HCT116 (cell line): Measurements from ENCODE around the gene SIAH2. TPM values are rescaled to one million over a fixed set of nuclear protein-coding genes. Genes with fewer than 3 reads are reported as not detected.
A peak's percentile ranks its signal among the peaks of the same experiment; 100 is the strongest.

Experiments
- ATAC-seq: fragments of 200-7000 bp; cut with Tn5 transposase; 2 replicates; pipeline ENCODE4 v1.9.1; 2020; ENCODE audit warnings: mild to moderate bottlenecking, moderate library complexity
- BruUV-seq: library from RNA; stranded (reverse); fragments of 400-500 nt; replicated peaks from 2 replicates; lab custom pipeline; 2021; lab: Mats Ljungman, UMichigan
- CTCF ChIA-PET: fragments of 300-600 bp; sonication (Branson Sonifier 250); formaldehyde crosslinking; loops from one replicate; lab custom pipeline; 2021; ENCODE audit warnings: antibody characterized with exemption; lab: Charles Lee
- POLR2A ChIA-PET: fragments of 300-600, 350-600 bp; sonication (Branson Sonifier 250); formaldehyde crosslinking; loops from one replicate; lab custom pipeline; 2021; ENCODE audit warnings: antibody characterized with exemption; lab: Charles Lee
- RAD21 ChIA-PET, 2 experiments: fragments of 300-600 bp; sonication (Branson Sonifier 250); formaldehyde crosslinking; loops; one replicate each; lab custom pipeline; 2023; ENCODE audit warnings: low total read pairs in 2 of 2; ENCODE audit not compliant: uncharacterized antibody in 2 of 2, unreplicated experiment in 2 of 2, low non-redundant PET in 1 of 2; lab: Charles Lee
- DNase-seq: peaks from one replicate; pipeline ENCODE4 v3.0.0-alpha.2; 2010; ENCODE audit warnings: low read depth, low spot score
- H2AFZ ChIP-seq: fragments of 200-600 bp; shearing (Covaris generic), sonication (generic); 2 replicates; pipeline ENCODE4 v1.6.1; 2017; ENCODE audit warnings: low read depth, mixed run types, mixed read lengths, antibody characterized with exemption, low read length; ENCODE audit not compliant: poor library complexity, severe bottlenecking
- H3K27ac ChIP-seq: 2 replicates; pipeline ENCODE4 v1.5.1; 2012; ENCODE audit warnings: low read depth, low read length
- H3K27me3 ChIP-seq: fragments of 200-600 bp; sonication (generic); 2 replicates; pipeline ENCODE4 v1.6.1; 2016; ENCODE audit warnings: mixed run types, low read length, mixed read lengths; ENCODE audit not compliant: insufficient read depth
- H3K36me3 ChIP-seq, 2 experiments: fragments of 200-500 bp in 1 of 2; fragments of 200-600 bp in 1 of 2; sonication (Bioruptor generic) in 1 of 2; sonication (generic) in 1 of 2; 2 replicates each; pipeline versions ENCODE4 v1.5.1 to v1.6.1; 2014 to 2016; ENCODE audit warnings: low read length in 2 of 2, inconsistent platforms in 1 of 2, mixed read lengths in 1 of 2, mixed run types in 1 of 2; ENCODE audit not compliant: insufficient read depth in 2 of 2, control insufficient read depth in 1 of 2
- H3K4me1 ChIP-seq, 2 experiments: fragments of 200-600 bp in 1 of 2; sonication (generic) in 1 of 2; 2 replicates each; pipeline versions ENCODE4 v1.5.1 to v1.6.1; 2012 to 2017; ENCODE audit warnings: low read length in 2 of 2, inconsistent platforms in 1 of 2, mild to moderate bottlenecking in 1 of 2, mixed read lengths in 1 of 2, mixed run types in 1 of 2, moderate library complexity in 1 of 2; ENCODE audit not compliant: insufficient read depth in 2 of 2, control insufficient read depth in 1 of 2
- H3K4me2 ChIP-seq: fragments of 200-600 bp; sonication (generic); 2 replicates; pipeline ENCODE4 v1.6.1; 2017; ENCODE audit warnings: mixed run types, low read length, mixed read lengths
- H3K4me3 ChIP-seq, 2 experiments: fragments of 200-600 bp in 1 of 2; sonication (generic) in 1 of 2; replicated peaks in 1 of 2; 2 replicates each; pipeline ENCODE4 v1.5.1; 2011 to 2016; ENCODE audit warnings: low read length in 2 of 2, control low read depth in 1 of 2, low read depth in 1 of 2, mild to moderate bottlenecking in 1 of 2, mixed read lengths in 1 of 2, mixed run types in 1 of 2
- H3K79me2 ChIP-seq: fragments of 200-600 bp; sonication (generic); 2 replicates; pipeline ENCODE4 v1.6.1; 2017; ENCODE audit warnings: mild to moderate bottlenecking, mixed run types, low read length, moderate library complexity, mixed read lengths; ENCODE audit not compliant: insufficient read depth
- H3K9ac ChIP-seq: fragments of 200-600 bp; sonication (generic); 2 replicates; pipeline ENCODE4 v1.6.1; 2016; ENCODE audit warnings: low read length, mixed read lengths
- H3K9me2 ChIP-seq: fragments of 200-600 bp; sonication (generic), shearing (Covaris generic); 2 replicates; pipeline ENCODE4 v1.6.1; 2017; ENCODE audit warnings: mixed run types, mild to moderate bottlenecking, moderate library complexity; ENCODE audit not compliant: insufficient read depth
- H3K9me3 ChIP-seq, 2 experiments: fragments of 200-500 bp in 1 of 2; fragments of 200-600 bp in 1 of 2; sonication (Bioruptor generic) in 1 of 2; sonication (generic) in 1 of 2; 2 replicates each; pipeline ENCODE4 v1.6.1; 2014 to 2017; ENCODE audit warnings: low read length in 2 of 2, mixed read lengths in 2 of 2, inconsistent platforms in 1 of 2, low read depth in 1 of 2, mild to moderate bottlenecking in 1 of 2, mixed run types in 1 of 2, moderate library complexity in 1 of 2; ENCODE audit not compliant: control insufficient read depth in 1 of 2, insufficient read depth in 1 of 2
- H4K20me1 ChIP-seq: fragments of 200-600 bp; sonication (generic), shearing (Covaris generic); 2 replicates; pipeline ENCODE4 v1.6.1; 2017; ENCODE audit warnings: mixed run types, mild to moderate bottlenecking, moderate library complexity; ENCODE audit not compliant: insufficient read depth
- CBX3 ChIP-seq: IDR thresholded peaks from 2 replicates; pipeline ENCODE4 v1.6.1; 2012; ENCODE audit warnings: low read depth
- ELF1 ChIP-seq: IDR thresholded peaks from 2 replicates; pipeline ENCODE4 v1.6.1; 2012; ENCODE audit warnings: low read depth, borderline replicate concordance
- EZH2 ChIP-seq: fragments of 200-600 bp; sonication (generic); IDR thresholded peaks from 2 replicates; pipeline ENCODE4 v1.6.1; 2017; ENCODE audit warnings: antibody characterized with exemption, mixed run types
- FOSL1 ChIP-seq: IDR thresholded peaks from 2 replicates; pipeline ENCODE4 v1.6.1; 2012; ENCODE audit warnings: low read depth
- JUND ChIP-seq: IDR thresholded peaks from 2 replicates; pipeline ENCODE4 v1.6.1; 2012
- POLR2AphosphoS5 ChIP-seq: IDR thresholded peaks from 2 replicates; pipeline ENCODE4 v1.6.1; 2011; ENCODE audit warnings: mild to moderate bottlenecking, low read depth, low read length, moderate library complexity
- SIN3A ChIP-seq: IDR thresholded peaks from 2 replicates; pipeline ENCODE4 v1.6.1; 2012; ENCODE audit warnings: low read depth
- SP1 ChIP-seq: IDR thresholded peaks from 2 replicates; pipeline ENCODE4 v1.6.1; 2012; ENCODE audit warnings: low read depth
- SRF ChIP-seq: IDR thresholded peaks from 2 replicates; pipeline ENCODE4 v1.6.1; 2012; ENCODE audit warnings: low read depth
- TCF7L2 ChIP-seq: IDR thresholded peaks from 2 replicates; pipeline ENCODE4 v1.7.0; 2011; ENCODE audit warnings: borderline replicate concordance, inconsistent platforms; ENCODE audit not compliant: insufficient read depth, insufficient read length; ENCODE audit errors: extremely low read depth
- YY1 ChIP-seq: IDR thresholded peaks from 2 replicates; pipeline ENCODE4 v1.6.1; 2011; ENCODE audit warnings: low read length, low read depth, moderate library complexity, mild to moderate bottlenecking; ENCODE audit not compliant: insufficient replicate concordance; ENCODE audit errors: extremely low read depth
- ZFX ChIP-seq: fragments of 450-650 bp; IDR thresholded peaks from 2 replicates; pipeline ENCODE4 v1.6.1; 2017
- ZNF274 ChIP-seq: fragments of 200-500 bp; sonication (Bioruptor generic); IDR thresholded peaks from 2 replicates; pipeline ENCODE4 v1.6.1; 2014; ENCODE audit warnings: mild to moderate bottlenecking, low read depth, low read length, inconsistent platforms
- intact Hi-C: fragments of 100-400 bp; cut with micrococcal nuclease; formaldehyde crosslinking; loops from 2 replicates; pipeline ENCODE4 v1.10.0; 2022
- total RNA-seq: library from RNA; stranded (reverse); gene quantifications from one replicate; pipeline ENCODE4 v1.2.1, GENCODE V29; 2021; ENCODE audit not compliant: unreplicated experiment
- TF ChIP-seq, protein P1 (sequence below), 3 experiments: fragments of 200-600 bp in 1 of 3; sonication (generic) in 1 of 3; IDR thresholded peaks in 2 of 3; conservative IDR thresholded peaks in 1 of 3; 2 replicates each; pipeline ENCODE4 v1.5.1; 2012 to 2017; ENCODE audit warnings: low read depth in 2 of 3, low read length in 2 of 3, antibody characterized with exemption in 1 of 3, borderline replicate concordance in 1 of 3, control low read depth in 1 of 3, mild to moderate bottlenecking in 1 of 3, mixed read lengths in 1 of 3, mixed run types in 1 of 3, moderate library complexity in 1 of 3; ENCODE audit not compliant: insufficient read depth in 1 of 3
- TF ChIP-seq, protein P2 (sequence below): IDR thresholded peaks from 2 replicates; pipeline ENCODE4 v1.6.1; 2011; ENCODE audit warnings: mild to moderate bottlenecking, low read length, moderate library complexity; ENCODE audit not compliant: insufficient replicate concordance; ENCODE audit errors: extremely low read depth
- TF ChIP-seq, protein P3 (sequence below): IDR thresholded peaks from 2 replicates; pipeline ENCODE4 v1.6.1; 2012
- TF ChIP-seq, protein P4 (sequence below): IDR thresholded peaks from 2 replicates; pipeline ENCODE4 v1.6.1; 2012; ENCODE audit warnings: low read depth

Gene SIAH2
- total RNA-seq, 1 experiment from 2014 or later: 39.9 TPM

DNA sequence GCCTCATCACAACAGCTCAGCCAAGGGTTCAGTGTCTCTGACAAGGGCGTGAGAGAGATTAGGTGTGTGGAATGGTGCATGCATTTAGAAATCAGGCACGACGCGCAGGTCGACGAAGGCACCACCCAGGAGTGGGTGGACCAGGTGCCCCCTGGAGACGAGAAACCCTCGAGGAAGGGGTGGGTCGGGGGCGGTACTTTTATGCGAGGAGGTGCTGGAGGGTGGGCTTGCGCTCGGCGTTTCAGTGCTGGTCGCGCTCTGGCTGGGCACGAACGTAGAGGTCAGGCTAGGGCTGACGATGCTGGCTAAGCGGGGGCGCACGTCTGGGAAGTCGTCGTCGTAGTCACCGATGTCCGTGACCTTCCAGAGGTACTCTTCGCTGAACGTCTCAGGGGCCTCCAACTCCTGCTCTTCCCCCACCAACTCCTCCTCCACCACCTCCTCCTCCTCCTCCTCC, 59.6 kb downstream of the SIAH2 start:
- H3K9ac ChIP-seq: peak overlapping the region; percentile 78
- H3K9me3 ChIP-seq: no peaks in the 10 kb centered on the region
- TSS peak; percentile 79 for BruUV-seq
- no peaks in the 10 kb centered on the region for H3K79me2 ChIP-seq
- CTCF ChIA-PET: interaction anchor here (0.8 kb wide), 1 partner anchor 18 kb away, joined by 3 read pairs; no protein-coding TSS in a partner anchor
- no peaks in the 10 kb centered on the region for H4K20me1 ChIP-seq
- no peak for ATAC-seq
- RAD21 ChIA-PET: no interaction called here
- DNase-seq: no peak
- H2AFZ ChIP-seq: no peak overlapping the region
- POLR2A ChIA-PET: interaction anchor here (0.7 to 1.3 kb wide), 4 partner anchors 59 to 439 kb away, joined by 3 to 9 read pairs (median 6); partner anchors contain the start of genes SELENOT and SIAH2
- TF ChIP-seq YY1 (no peak), CBX3 (no peak), ZNF274 (no peak), SP1 (no peak), JUND (no peak), ZFX (no peak), POLR2AphosphoS5 (no peak), SIN3A (no peak), FOSL1 (no peak), ELF1 (no peak), EZH2 (no peak), TCF7L2 (no peak), SRF (no peak)
- TF ChIP-seq, protein P1, sequence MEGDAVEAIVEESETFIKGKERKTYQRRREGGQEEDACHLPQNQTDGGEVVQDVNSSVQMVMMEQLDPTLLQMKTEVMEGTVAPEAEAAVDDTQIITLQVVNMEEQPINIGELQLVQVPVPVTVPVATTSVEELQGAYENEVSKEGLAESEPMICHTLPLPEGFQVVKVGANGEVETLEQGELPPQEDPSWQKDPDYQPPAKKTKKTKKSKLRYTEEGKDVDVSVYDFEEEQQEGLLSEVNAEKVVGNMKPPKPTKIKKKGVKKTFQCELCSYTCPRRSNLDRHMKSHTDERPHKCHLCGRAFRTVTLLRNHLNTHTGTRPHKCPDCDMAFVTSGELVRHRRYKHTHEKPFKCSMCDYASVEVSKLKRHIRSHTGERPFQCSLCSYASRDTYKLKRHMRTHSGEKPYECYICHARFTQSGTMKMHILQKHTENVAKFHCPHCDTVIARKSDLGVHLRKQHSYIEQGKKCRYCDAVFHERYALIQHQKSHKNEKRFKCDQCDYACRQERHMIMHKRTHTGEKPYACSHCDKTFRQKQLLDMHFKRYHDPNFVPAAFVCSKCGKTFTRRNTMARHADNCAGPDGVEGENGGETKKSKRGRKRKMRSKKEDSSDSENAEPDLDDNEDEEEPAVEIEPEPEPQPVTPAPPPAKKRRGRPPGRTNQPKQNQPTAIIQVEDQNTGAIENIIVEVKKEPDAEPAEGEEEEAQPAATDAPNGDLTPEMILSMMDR (IDR thresholded peaks at IDR 0.05 in 2 of 3, conservative IDR thresholded peaks at IDR 0.05 in 1 of 3; ENCODE audit: borderline replicate concordance in 1 of 3, insufficient read depth in 1 of 3, low read depth in 2 of 3, low read length in 2 of 3): no peak
- TF ChIP-seq, protein P2, sequence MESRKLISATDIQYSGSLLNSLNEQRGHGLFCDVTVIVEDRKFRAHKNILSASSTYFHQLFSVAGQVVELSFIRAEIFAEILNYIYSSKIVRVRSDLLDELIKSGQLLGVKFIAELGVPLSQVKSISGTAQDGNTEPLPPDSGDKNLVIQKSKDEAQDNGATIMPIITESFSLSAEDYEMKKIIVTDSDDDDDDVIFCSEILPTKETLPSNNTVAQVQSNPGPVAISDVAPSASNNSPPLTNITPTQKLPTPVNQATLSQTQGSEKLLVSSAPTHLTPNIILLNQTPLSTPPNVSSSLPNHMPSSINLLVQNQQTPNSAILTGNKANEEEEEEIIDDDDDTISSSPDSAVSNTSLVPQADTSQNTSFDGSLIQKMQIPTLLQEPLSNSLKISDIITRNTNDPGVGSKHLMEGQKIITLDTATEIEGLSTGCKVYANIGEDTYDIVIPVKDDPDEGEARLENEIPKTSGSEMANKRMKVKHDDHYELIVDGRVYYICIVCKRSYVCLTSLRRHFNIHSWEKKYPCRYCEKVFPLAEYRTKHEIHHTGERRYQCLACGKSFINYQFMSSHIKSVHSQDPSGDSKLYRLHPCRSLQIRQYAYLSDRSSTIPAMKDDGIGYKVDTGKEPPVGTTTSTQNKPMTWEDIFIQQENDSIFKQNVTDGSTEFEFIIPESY: no peak
- TF ChIP-seq, protein P3, sequence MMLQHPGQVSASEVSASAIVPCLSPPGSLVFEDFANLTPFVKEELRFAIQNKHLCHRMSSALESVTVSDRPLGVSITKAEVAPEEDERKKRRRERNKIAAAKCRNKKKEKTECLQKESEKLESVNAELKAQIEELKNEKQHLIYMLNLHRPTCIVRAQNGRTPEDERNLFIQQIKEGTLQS: no peak
- TF ChIP-seq, protein P4, sequence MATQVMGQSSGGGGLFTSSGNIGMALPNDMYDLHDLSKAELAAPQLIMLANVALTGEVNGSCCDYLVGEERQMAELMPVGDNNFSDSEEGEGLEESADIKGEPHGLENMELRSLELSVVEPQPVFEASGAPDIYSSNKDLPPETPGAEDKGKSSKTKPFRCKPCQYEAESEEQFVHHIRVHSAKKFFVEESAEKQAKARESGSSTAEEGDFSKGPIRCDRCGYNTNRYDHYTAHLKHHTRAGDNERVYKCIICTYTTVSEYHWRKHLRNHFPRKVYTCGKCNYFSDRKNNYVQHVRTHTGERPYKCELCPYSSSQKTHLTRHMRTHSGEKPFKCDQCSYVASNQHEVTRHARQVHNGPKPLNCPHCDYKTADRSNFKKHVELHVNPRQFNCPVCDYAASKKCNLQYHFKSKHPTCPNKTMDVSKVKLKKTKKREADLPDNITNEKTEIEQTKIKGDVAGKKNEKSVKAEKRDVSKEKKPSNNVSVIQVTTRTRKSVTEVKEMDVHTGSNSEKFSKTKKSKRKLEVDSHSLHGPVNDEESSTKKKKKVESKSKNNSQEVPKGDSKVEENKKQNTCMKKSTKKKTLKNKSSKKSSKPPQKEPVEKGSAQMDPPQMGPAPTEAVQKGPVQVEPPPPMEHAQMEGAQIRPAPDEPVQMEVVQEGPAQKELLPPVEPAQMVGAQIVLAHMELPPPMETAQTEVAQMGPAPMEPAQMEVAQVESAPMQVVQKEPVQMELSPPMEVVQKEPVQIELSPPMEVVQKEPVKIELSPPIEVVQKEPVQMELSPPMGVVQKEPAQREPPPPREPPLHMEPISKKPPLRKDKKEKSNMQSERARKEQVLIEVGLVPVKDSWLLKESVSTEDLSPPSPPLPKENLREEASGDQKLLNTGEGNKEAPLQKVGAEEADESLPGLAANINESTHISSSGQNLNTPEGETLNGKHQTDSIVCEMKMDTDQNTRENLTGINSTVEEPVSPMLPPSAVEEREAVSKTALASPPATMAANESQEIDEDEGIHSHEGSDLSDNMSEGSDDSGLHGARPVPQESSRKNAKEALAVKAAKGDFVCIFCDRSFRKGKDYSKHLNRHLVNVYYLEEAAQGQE: no peak
- H3K4me2 ChIP-seq: peak overlapping the region; percentile 96
- peak overlapping the region; percentile 57 to 75 for H3K4me3 ChIP-seq
- no peaks in the 10 kb centered on the region for H3K36me3 ChIP-seq
- intact Hi-C loops: no loop called here
- H3K27ac ChIP-seq: peak overlapping the region; percentile 43; the same call in 1 of the 2 replicates
- no peaks in the 10 kb centered on the region for H3K9me2 ChIP-seq
- no peaks in the 10 kb centered on the region for H3K27me3 ChIP-seq
- H3K4me1 ChIP-seq: peaks cover 2 to 19% of the 10 kb centered on the region in 2 experiments; a peak in 3 of 4 replicates
